ENCODE data around the gene LRP4. TPM values are rescaled to one million over a fixed set of nuclear protein-coding genes. Genes with fewer than 3 reads are reported as not detected.

LRP4 gene
- total and polyA plus RNA-seq, 2 of the 4 experiments (the other 2 are of a cell fraction) = 4.1 to 5.8 TPM

DNA sequence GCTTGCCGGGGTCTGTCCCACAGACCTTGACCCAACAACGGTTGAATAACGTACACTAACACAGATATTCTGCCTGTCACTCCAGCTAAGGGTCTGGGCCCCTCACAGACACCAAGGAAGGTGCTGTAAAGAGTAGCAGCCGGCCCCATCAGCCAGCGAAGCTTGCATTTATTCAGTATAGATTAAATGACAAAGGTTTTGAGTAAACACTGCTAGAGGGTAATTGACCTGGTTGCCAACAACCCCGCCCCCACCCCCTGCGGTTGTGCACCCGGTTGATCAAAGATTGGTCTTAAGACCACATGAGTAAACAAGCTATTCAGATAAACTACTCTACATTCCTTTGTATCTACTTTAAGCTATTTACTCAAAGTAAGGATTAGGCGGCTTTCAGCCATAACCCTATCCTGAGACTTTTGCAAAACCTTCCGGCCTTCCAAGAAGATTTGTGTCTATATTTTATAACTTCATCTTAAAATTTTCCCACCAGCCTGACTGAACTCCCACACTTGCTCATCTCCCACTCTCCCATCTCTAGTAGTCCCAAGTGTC, 67.4 kb downstream of the LRP4 start:
- DNase-seq = no peak
- H3K56ac ChIP-seq (ENCODE audit: extremely low read depth, insufficient read depth, low read length) = no peak overlapping the region
- no CpG with 5 or more reads among the region's 10 CpGs for WGBS, 2 experiments (ENCODE audit: extremely low coverage in 2 of 2, insufficient read length in 1 of 2)
- no peaks in the 10 kb centered on the region for H4K20me1 ChIP-seq (ENCODE audit: insufficient read depth, low read length)
- peaks cover 0 to 4% of the 10 kb centered on the region in 2 experiments; a peak in 1 of 4 replicates for H3K79me1 ChIP-seq (ENCODE audit: low read depth in 1 of 2, low read length in 2 of 2)
- H3K27ac ChIP-seq (ENCODE audit: insufficient read depth, low read length) = no peak overlapping the region
- intact Hi-C loops (cut with micrococcal nuclease) (no loop called here), dilution Hi-C loops (cut with HindIII; ENCODE audit: low sequenced_read_pairs, unreplicated experiment) (no loop called here), in situ Hi-C loops (cut with MboI; ENCODE audit: low sequenced_read_pairs) (no loop called here)
- no peak overlapping the region for H2AK5ac ChIP-seq (ENCODE audit: low read depth, low read length)
- TF ChIP-seq, protein P1, sequence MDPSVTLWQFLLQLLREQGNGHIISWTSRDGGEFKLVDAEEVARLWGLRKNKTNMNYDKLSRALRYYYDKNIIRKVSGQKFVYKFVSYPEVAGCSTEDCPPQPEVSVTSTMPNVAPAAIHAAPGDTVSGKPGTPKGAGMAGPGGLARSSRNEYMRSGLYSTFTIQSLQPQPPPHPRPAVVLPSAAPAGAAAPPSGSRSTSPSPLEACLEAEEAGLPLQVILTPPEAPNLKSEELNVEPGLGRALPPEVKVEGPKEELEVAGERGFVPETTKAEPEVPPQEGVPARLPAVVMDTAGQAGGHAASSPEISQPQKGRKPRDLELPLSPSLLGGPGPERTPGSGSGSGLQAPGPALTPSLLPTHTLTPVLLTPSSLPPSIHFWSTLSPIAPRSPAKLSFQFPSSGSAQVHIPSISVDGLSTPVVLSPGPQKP (IDR thresholded peaks at IDR 0.05; ENCODE audit: borderline replicate concordance, low read depth, low read length) = no peak
- TF ChIP-seq USF2 (IDR thresholded peaks at IDR 0.05; ENCODE audit: low read depth, low read length) (no peak), FOS (IDR thresholded peaks at IDR 0.05; ENCODE audit: low read depth, low read length) (no peak)
- no peak overlapping the region for H3K4me3 ChIP-seq (ENCODE audit: insufficient read depth, low read depth, low read length)
- H3K9me3 ChIP-seq (ENCODE audit: control insufficient read depth, insufficient read depth, low read length) = no peaks in the 10 kb centered on the region
- CTCF ChIA-PET = no interaction called here
- POLR2A ChIA-PET (ENCODE audit: unreplicated experiment) = no interaction called here
- H2BK120ac ChIP-seq (ENCODE audit: low read depth, low read length) = no peak overlapping the region
- no peak overlapping the region for H4K8ac ChIP-seq (ENCODE audit: low read depth in 2 of 2, low read length in 2 of 2)
- no peak overlapping the region for H4K91ac ChIP-seq (ENCODE audit: insufficient read depth, low read depth, low read length)
- H3K9me1 ChIP-seq (ENCODE audit: insufficient read depth, low read length) = no peaks in the 10 kb centered on the region; the same call in 1 of the 2 replicates
- H2BK15ac ChIP-seq (ENCODE audit: low read depth, low read length) = no peak overlapping the region
- H3K23ac ChIP-seq (ENCODE audit: low read depth, low read length) = no peak overlapping the region
- no peak overlapping the region for H4K5ac ChIP-seq (ENCODE audit: low read depth, low read length)
- H2BK20ac ChIP-seq (ENCODE audit: low read depth, low read length) = no peak overlapping the region
- no peaks in the 10 kb centered on the region for H3K4me1 ChIP-seq (ENCODE audit: control insufficient read depth, insufficient read depth, low read length)
- no peak for ATAC-seq (ENCODE audit: low read depth)
- no peak overlapping the region for H2AK9ac ChIP-seq (replicated peaks; ENCODE audit: low read depth, low read length, poor library complexity)
- H3K18ac ChIP-seq (ENCODE audit: low read depth, low read length) = no peak overlapping the region
- no peak overlapping the region for H3K4me2 ChIP-seq (ENCODE audit: low read depth, low read length)
- H2AFZ ChIP-seq (replicated peaks; ENCODE audit: low read length, poor library complexity) = no peak overlapping the region
- H2BK5ac ChIP-seq (ENCODE audit: low read depth, low read length, poor library complexity, severe bottlenecking) = no peak overlapping the region
- no peaks in the 10 kb centered on the region for H3K27me3 ChIP-seq (ENCODE audit: control insufficient read depth, insufficient read depth, low read length)
- H3K4ac ChIP-seq (ENCODE audit: low read depth, low read length) = no peak overlapping the region
- no peak overlapping the region for H3K14ac ChIP-seq (replicated peaks; ENCODE audit: low read depth, low read length)
- no TSS peak for BruUV-seq (replicated peaks)
- no peaks in the 10 kb centered on the region for H3K36me3 ChIP-seq (ENCODE audit: control insufficient read depth, insufficient read depth, low read length)
- no peak overlapping the region for H3K9ac ChIP-seq (ENCODE audit: low read depth, low read length)
